D341Med (cell line): Measurements from ENCODE around the gene PLPP4.

Experiments used
- DNase-seq: peaks from one replicate; pipeline ENCODE4 v3.0.0; 2012; ENCODE audit warnings: low spot score

Gene PLPP4

GRCh38 chr10:120612756-120613155 lies 155.7 kb downstream of the PLPP4 start:
- no peak for DNase-seq

- DNase-seq = no peak
These were observed 156.2 kb downstream of the PLPP4 start for GRCh38 chr10:120613180-120613579.

GRCh38 chr10:120614680-120615079 lies 157.7 kb downstream of the PLPP4 start:
- no peak for DNase-seq

GRCh38 chr10:120616311-120616911 lies 159.4 kb downstream of the PLPP4 start:
- DNase-seq = no peak

- no peak for DNase-seq
These were observed 171.2 kb downstream of the PLPP4 start for GRCh38 chr10:120628197-120628596.

GRCh38 chr10:120630266-120630665 lies 173.2 kb downstream of the PLPP4 start:
- DNase-seq = no peak

GRCh38 chr10:120632047-120632446 lies 175.0 kb downstream of the PLPP4 start:
- no peak for DNase-seq

- DNase-seq = no peak
These were observed 175.9 kb downstream of the PLPP4 start for GRCh38 chr10:120632942-120633341.

- no peak for DNase-seq
These were observed 177.6 kb downstream of the PLPP4 start for GRCh38 chr10:120634659-120635058.
